Neural cell (in vitro differentiated cells): ENCODE results near the gene DYDC1. TPM values are rescaled to one million over a fixed set of nuclear protein-coding genes. Genes with fewer than 3 reads are reported as not detected.

Experiments used
- H2AFZ ChIP-seq: fragments of 200-600, 300-800 bp; sonication (generic), shearing (Covaris generic); 2 replicates; pipeline ENCODE4 v1.6.0; 2014; ENCODE audit warnings: low read depth, mild to moderate bottlenecking, antibody characterized with exemption, low read length, moderate library complexity
- H3F3A ChIP-seq: fragments of 200-600 bp; shearing (Covaris generic); 2 replicates; pipeline ENCODE4 v1.6.1; 2016; ENCODE audit warnings: mild to moderate bottlenecking, moderate library complexity, mixed read lengths, antibody characterized with exemption, low read length; ENCODE audit not compliant: insufficient read depth, poor library complexity, severe bottlenecking
- H3K27ac ChIP-seq: fragments of 200-600, 300-800 bp; sonication (generic), shearing (Covaris generic); 2 replicates; pipeline ENCODE4 v1.5.1; 2014; ENCODE audit warnings: mild to moderate bottlenecking, low read length, moderate library complexity
- H3K27me3 ChIP-seq: fragments of 300-800, 200-600 bp; sonication (generic), shearing (Covaris generic); 2 replicates; pipeline ENCODE4 v1.6.0; 2014; ENCODE audit warnings: mild to moderate bottlenecking, low read depth, low read length, moderate library complexity; ENCODE audit not compliant: insufficient read depth
- H3K36me3 ChIP-seq: fragments of 300-800, 200-600 bp; sonication (generic), shearing (Covaris generic); 2 replicates; pipeline ENCODE4 v1.5.1; 2014; ENCODE audit warnings: mild to moderate bottlenecking, antibody characterized with exemption, low read length, moderate library complexity; ENCODE audit not compliant: insufficient read depth
- H3K4me2 ChIP-seq: fragments of 300-800, 200-600 bp; sonication (generic), shearing (Covaris generic); 2 replicates; pipeline ENCODE4 v1.6.0; 2014; ENCODE audit warnings: mild to moderate bottlenecking, low read length
- H3K4me3 ChIP-seq: fragments of 300-800, 200-600 bp; sonication (generic), shearing (Covaris generic); 2 replicates; pipeline ENCODE4 v1.5.1; 2014; ENCODE audit warnings: mild to moderate bottlenecking, low read length, moderate library complexity
- H3K79me2 ChIP-seq: fragments of 200-600 bp; shearing (Covaris generic); replicated peaks from 2 replicates; pipeline ENCODE4 v1.6.0; 2014; ENCODE audit warnings: mild to moderate bottlenecking, low read length, moderate library complexity; ENCODE audit not compliant: insufficient read depth
- H3K9ac ChIP-seq: fragments of 300-800, 200-600 bp; sonication (generic), shearing (Covaris generic); 2 replicates; pipeline ENCODE4 v1.6.1; 2016; ENCODE audit warnings: mild to moderate bottlenecking, low read length, mixed read lengths
- H3K9me2 ChIP-seq: fragments of 200-600 bp; shearing (Covaris generic); 2 replicates; pipeline ENCODE4 v1.6.1; 2016; ENCODE audit warnings: mild to moderate bottlenecking, low read length, mixed read lengths; ENCODE audit not compliant: insufficient read depth
- H3K9me3 ChIP-seq: fragments of 200-600, 300-800 bp; sonication (generic), shearing (Covaris generic); 2 replicates; pipeline ENCODE4 v1.6.1; 2016; ENCODE audit warnings: mild to moderate bottlenecking, mixed run types, low read length, moderate library complexity, mixed read lengths
- H4K20me1 ChIP-seq: fragments of 200-600 bp; shearing (Covaris generic); 2 replicates; pipeline ENCODE4 v1.6.1; 2016; ENCODE audit warnings: mild to moderate bottlenecking, mixed run types; ENCODE audit not compliant: insufficient read depth
- EP300 ChIP-seq: fragments of 450-650 bp; conservative IDR thresholded peaks from 2 replicates; pipeline ENCODE4 v1.6.1; 2014; ENCODE audit warnings: antibody characterized with exemption, mild to moderate bottlenecking, moderate library complexity; ENCODE audit not compliant: poor library complexity, severe bottlenecking
- EZH2 ChIP-seq: fragments of 200-600, 300-800 bp; shearing (Covaris generic), sonication (generic); IDR thresholded peaks from 2 replicates; pipeline ENCODE4 v1.6.1; 2014; ENCODE audit warnings: antibody characterized with exemption, low read length, borderline replicate concordance, mild to moderate bottlenecking; ENCODE audit not compliant: insufficient read depth, poor library complexity, severe bottlenecking
- MXI1 ChIP-seq: fragments of 450-650 bp; conservative IDR thresholded peaks from 2 replicates; pipeline ENCODE4 v1.6.1; 2014; ENCODE audit warnings: antibody characterized with exemption, mild to moderate bottlenecking; ENCODE audit not compliant: poor library complexity, severe bottlenecking
- POLR2AphosphoS5 ChIP-seq: IDR thresholded peaks from 2 replicates; pipeline ENCODE4 v1.6.1; 2012
- RAD21 ChIP-seq: fragments of 450-650 bp; conservative IDR thresholded peaks from 2 replicates; pipeline ENCODE4 v1.6.1; 2014; ENCODE audit warnings: antibody characterized with exemption, mild to moderate bottlenecking, moderate library complexity
- REST ChIP-seq: IDR thresholded peaks from 2 replicates; pipeline ENCODE4 v1.6.1; 2012; ENCODE audit warnings: borderline replicate concordance
- SMC3 ChIP-seq: fragments of 450-650 bp; conservative IDR thresholded peaks from 2 replicates; pipeline ENCODE4 v1.6.1; 2014; ENCODE audit warnings: antibody characterized with exemption, mild to moderate bottlenecking, moderate library complexity; ENCODE audit not compliant: poor library complexity
- TAF1 ChIP-seq: IDR thresholded peaks from 2 replicates; pipeline ENCODE4 v1.6.1; 2012; ENCODE audit warnings: low read depth
- polyA minus RNA-seq: library from RNA; depleted of rRNA, polyadenylated mRNA; stranded (reverse); fragments of >200 nt; gene quantifications from 2 replicates; pipeline ENCODE4 v1.2.3, GENCODE V29; 2014
- polyA plus RNA-seq: library from polyadenylated mRNA; depleted of rRNA; stranded (reverse); fragments of >200 nt; gene quantifications from 2 replicates; pipeline ENCODE4 v1.2.3, GENCODE V29; 2014
- TF ChIP-seq, protein P1 (sequence below): fragments of 450-650 bp; IDR thresholded peaks from 2 replicates; pipeline ENCODE4 v1.5.1; 2014; ENCODE audit warnings: antibody characterized with exemption, mild to moderate bottlenecking, moderate library complexity; ENCODE audit not compliant: poor library complexity, severe bottlenecking

The DYDC1 gene
- not detected in 2 replicates for polyA plus RNA-seq
- polyA minus RNA-seq, result not detected in 2 replicates

DNA sequence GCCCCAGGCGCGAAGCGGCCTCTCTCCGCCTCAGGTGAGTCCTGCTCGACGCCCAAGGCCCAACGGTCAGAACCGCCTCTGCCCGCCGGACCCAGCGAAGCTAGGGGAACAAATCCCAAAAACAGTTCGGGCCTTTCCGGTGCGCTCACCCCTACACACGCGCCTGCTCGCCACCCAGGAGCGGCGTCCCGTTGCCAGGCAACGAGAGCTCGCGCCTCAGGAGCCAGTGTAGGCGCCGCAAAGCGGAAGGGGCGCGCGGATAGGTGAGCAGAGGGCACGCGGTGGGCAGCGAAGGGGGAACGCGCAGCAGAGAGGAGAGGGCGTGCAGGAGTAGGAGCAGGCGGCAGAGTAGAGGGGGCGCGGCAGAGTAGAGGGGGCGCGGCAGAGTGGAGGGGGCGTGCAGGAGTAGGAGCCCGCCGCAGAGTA lies at the start of gene DYDC1, which contains the start of gene DYDC2:
Gene DYDC1 (minus strand): TSS at position 193 of the 426 bp plus-strand sequence. CDS start 4,154 bp downstream, outside the sequence.
Gene DYDC2 (plus strand): TSS at position 219 of the 426 bp plus-strand sequence. CDS start 5,663 bp downstream, outside the sequence.
- peaks cover 3% of the 10 kb centered on the region for H3F3A ChIP-seq

DNA sequence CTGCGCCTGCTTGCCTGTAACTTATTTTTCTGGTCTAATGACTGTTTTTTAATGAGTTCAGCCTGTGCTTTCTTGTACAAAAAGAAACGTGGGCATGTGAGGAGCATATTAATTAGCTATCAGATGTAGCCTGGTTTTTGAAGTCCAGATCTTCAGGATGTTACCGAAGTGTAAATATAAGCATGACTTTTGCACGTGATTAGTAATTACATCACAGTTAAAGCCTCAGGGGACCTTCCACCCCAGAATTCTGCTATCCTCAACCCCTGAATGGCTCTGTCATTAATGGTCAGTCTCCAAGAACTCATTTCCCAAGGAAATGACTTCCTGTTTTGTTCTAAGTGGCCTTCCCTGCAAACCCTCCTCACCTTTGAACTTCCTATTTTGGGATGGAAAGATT lies 49.6 kb upstream of the DYDC1 start:
- no peaks in the 10 kb centered on the region for H3F3A ChIP-seq
- no peak overlapping the region for H3K4me2 ChIP-seq
- no peaks in the 10 kb centered on the region for H3K9me2 ChIP-seq
- H3K27me3 ChIP-seq, result no peaks in the 10 kb centered on the region
- H4K20me1 ChIP-seq, result no peaks in the 10 kb centered on the region
- H3K9me3 ChIP-seq, result no peaks in the 10 kb centered on the region
- no peak overlapping the region for H3K9ac ChIP-seq
- no peak overlapping the region for H2AFZ ChIP-seq
- no peak overlapping the region for H3K4me3 ChIP-seq
- no peaks in the 10 kb centered on the region for H3K36me3 ChIP-seq
- no peak overlapping the region for H3K27ac ChIP-seq
- H3K79me2 ChIP-seq, result peaks cover 4% of the 10 kb centered on the region
- TF ChIP-seq REST, result no peak
- TF ChIP-seq RAD21, result no peak
- TF ChIP-seq EZH2, result no peak
- TF ChIP-seq TAF1, result no peak
- no peak for TF ChIP-seq EP300
- no peak for TF ChIP-seq SMC3
- TF ChIP-seq, protein P1, sequence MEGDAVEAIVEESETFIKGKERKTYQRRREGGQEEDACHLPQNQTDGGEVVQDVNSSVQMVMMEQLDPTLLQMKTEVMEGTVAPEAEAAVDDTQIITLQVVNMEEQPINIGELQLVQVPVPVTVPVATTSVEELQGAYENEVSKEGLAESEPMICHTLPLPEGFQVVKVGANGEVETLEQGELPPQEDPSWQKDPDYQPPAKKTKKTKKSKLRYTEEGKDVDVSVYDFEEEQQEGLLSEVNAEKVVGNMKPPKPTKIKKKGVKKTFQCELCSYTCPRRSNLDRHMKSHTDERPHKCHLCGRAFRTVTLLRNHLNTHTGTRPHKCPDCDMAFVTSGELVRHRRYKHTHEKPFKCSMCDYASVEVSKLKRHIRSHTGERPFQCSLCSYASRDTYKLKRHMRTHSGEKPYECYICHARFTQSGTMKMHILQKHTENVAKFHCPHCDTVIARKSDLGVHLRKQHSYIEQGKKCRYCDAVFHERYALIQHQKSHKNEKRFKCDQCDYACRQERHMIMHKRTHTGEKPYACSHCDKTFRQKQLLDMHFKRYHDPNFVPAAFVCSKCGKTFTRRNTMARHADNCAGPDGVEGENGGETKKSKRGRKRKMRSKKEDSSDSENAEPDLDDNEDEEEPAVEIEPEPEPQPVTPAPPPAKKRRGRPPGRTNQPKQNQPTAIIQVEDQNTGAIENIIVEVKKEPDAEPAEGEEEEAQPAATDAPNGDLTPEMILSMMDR, result no peak

More for the DNA sequence above, at the start of gene DYDC1, which contains the start of gene DYDC2:
- no peaks in the 10 kb centered on the region for H4K20me1 ChIP-seq
- H3K4me3 ChIP-seq, result peak within 1 kb of the TSS; percentile 68
- H3K27me3 ChIP-seq, result no peaks in the 10 kb centered on the region
- H3K9ac ChIP-seq, result peak within 1 kb of the TSS; percentile 79
- no peaks in the 10 kb centered on the region for H3K36me3 ChIP-seq
- no peaks in the 10 kb centered on the region for H3K9me2 ChIP-seq
- no peaks in the 10 kb centered on the region for H3K79me2 ChIP-seq
- peak within 1 kb of the TSS; percentile 61 for H2AFZ ChIP-seq
- TF ChIP-seq, protein P1, result peak; percentile 29
- peak; percentile 95 for TF ChIP-seq MXI1
- no peak for TF ChIP-seq REST
- no peak for TF ChIP-seq EP300
- no peak for TF ChIP-seq POLR2AphosphoS5
- TF ChIP-seq TAF1, result no peak
- no peak for TF ChIP-seq EZH2
- no peak for TF ChIP-seq RAD21
- TF ChIP-seq SMC3, result peak; percentile 8
- H3K27ac ChIP-seq, result peak within 1 kb of the TSS; percentile 65
- no peaks in the 10 kb centered on the region for H3K9me3 ChIP-seq
- H3K4me2 ChIP-seq, result peak within 1 kb of the TSS; percentile 23
